NCI-H187 (cell line): ENCODE measurements around the gene NRDC.
"Not testable (repeated sequence)": the region's sequence is repeated elsewhere in the genome, so short reads cannot be mapped to it uniquely, and the experiment has no call there.

Experiments
- DNase-seq, 2 experiments: peaks; one replicate each; lab custom pipeline; 2025; lab: John Stamatoyannopoulos, UW

NRDC gene

GRCh38 chr1:51840743-51841461, 37.6 kb downstream of the NRDC start:
- no peak for DNase-seq

- DNase-seq, result no peak
Measured at GRCh38 chr1:51840182-51840581, 38.3 kb downstream of the NRDC start.

GRCh38 chr1:51839094-51839493, 39.4 kb downstream of the NRDC start:
- DNase-seq, result no peak

- no peak for DNase-seq
Measured at GRCh38 chr1:51837243-51837642, 41.3 kb downstream of the NRDC start.

GRCh38 chr1:51833700-51834099, 44.8 kb downstream of the NRDC start:
- no peak for DNase-seq

GRCh38 chr1:51829058-51829457, 49.5 kb downstream of the NRDC start:
- DNase-seq, result no peak

GRCh38 chr1:51819810-51820209, 58.7 kb downstream of the NRDC start:
- no peak for DNase-seq

GRCh38 chr1:51819021-51819420, 59.5 kb downstream of the NRDC start:
- DNase-seq, result not testable (repeated sequence)

- DNase-seq, result no peak
Measured at GRCh38 chr1:51818487-51818886, 60.0 kb downstream of the NRDC start.

GRCh38 chr1:51814513-51814912, 64.0 kb downstream of the NRDC start:
- DNase-seq, result no peak

- DNase-seq, result no peak
Measured at GRCh38 chr1:51799372-51799771, 79.2 kb downstream of the NRDC start.

GRCh38 chr1:51794868-51795267, 83.7 kb downstream of the NRDC start:
- no peak for DNase-seq

- DNase-seq, result no peak
Measured at GRCh38 chr1:51794260-51794659, 84.3 kb downstream of the NRDC start.

- no peak for DNase-seq
Measured at GRCh38 chr1:51792864-51793263, 85.7 kb downstream of the NRDC start.

- no peak for DNase-seq
Measured at GRCh38 chr1:51791888-51792287, 86.6 kb downstream of the NRDC start.

GRCh38 chr1:51790385-51790784, 88.1 kb downstream of the NRDC start:
- DNase-seq, result no peak

GRCh38 chr1:51789342-51789741, 89.2 kb downstream of the NRDC start:
- DNase-seq, result no peak

- no peak for DNase-seq
Measured at GRCh38 chr1:51788938-51789337, 89.6 kb downstream of the NRDC start.

GRCh38 chr1:51784997-51785421, 93.5 kb downstream of the NRDC start:
- DNase-seq, result no peak

- DNase-seq, result no peak
Measured at GRCh38 chr1:51780927-51781326, 97.6 kb downstream of the NRDC start.

- DNase-seq, result no peak
Measured at GRCh38 chr1:51776408-51776807, 102.1 kb downstream of the NRDC start.

- DNase-seq, result peak in 1 of 2 experiments; percentile 4
Measured at GRCh38 chr1:51768971-51769588, 109.4 kb downstream of the NRDC start.

GRCh38 chr1:51761351-51761750, 117.2 kb downstream of the NRDC start:
- no peak for DNase-seq

- DNase-seq, result no peak
Measured at GRCh38 chr1:51760872-51761271, 117.7 kb downstream of the NRDC start.
